ENCODE data around the gene GNB4. TPM values are rescaled to one million over a fixed set of nuclear protein-coding genes. Genes with fewer than 3 reads are reported as not detected.

GNB4 gene
- total and polyA plus RNA-seq, 12 donors = 6.6 to 48.2 (median 12.8) TPM

DNA sequence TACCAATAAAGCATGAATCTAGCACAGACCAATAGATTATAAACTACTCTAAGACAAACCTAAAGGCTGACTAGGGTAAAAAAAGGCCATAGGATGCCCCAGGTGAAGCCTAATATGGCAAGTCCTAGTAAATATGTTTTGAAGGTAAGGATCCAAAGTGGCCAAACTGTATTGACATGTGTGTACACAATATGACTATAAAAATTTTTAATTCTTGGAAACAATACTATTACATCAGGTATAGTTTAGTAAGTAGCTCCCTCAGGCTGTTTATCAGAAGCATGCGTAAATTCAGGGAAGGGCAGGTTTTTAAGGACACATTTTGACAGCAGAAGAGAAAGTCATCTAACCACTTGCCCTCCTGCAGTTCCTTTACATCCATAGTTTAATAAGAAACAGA is 18.8 kb downstream of the GNB4 start:
- WGBS, 2 donors = 80 to 84% methylated on average over 1 of the region's 1 CpG
- peak overlapping the region in 1 of 10 donors; percentile 58 for H3K27ac ChIP-seq
- no peaks in the 10 kb centered on the region for H3K27me3 ChIP-seq
- H3K4me1 ChIP-seq = peaks cover 3 to 85% (median 65%) of the 10 kb centered on the region in 9 donors
- no peak for ATAC-seq
- no peak for DNase-seq
- intact Hi-C loops (cut with DNase I) = no loop called here
- H3K9me3 ChIP-seq = no peaks in the 10 kb centered on the region
- TF ChIP-seq, protein P1, sequence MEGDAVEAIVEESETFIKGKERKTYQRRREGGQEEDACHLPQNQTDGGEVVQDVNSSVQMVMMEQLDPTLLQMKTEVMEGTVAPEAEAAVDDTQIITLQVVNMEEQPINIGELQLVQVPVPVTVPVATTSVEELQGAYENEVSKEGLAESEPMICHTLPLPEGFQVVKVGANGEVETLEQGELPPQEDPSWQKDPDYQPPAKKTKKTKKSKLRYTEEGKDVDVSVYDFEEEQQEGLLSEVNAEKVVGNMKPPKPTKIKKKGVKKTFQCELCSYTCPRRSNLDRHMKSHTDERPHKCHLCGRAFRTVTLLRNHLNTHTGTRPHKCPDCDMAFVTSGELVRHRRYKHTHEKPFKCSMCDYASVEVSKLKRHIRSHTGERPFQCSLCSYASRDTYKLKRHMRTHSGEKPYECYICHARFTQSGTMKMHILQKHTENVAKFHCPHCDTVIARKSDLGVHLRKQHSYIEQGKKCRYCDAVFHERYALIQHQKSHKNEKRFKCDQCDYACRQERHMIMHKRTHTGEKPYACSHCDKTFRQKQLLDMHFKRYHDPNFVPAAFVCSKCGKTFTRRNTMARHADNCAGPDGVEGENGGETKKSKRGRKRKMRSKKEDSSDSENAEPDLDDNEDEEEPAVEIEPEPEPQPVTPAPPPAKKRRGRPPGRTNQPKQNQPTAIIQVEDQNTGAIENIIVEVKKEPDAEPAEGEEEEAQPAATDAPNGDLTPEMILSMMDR (IDR thresholded peaks at IDR 0.05) = no peak
- H3K4me3 ChIP-seq = no peak overlapping the region
- no peaks in the 10 kb centered on the region for H3K36me3 ChIP-seq

GRCh38 chr3:179432021-179432420 is 19.2 kb downstream of the GNB4 start:
- H3K9me3 ChIP-seq = no peaks in the 10 kb centered on the region
- no peaks in the 10 kb centered on the region for H3K36me3 ChIP-seq
- ATAC-seq (peak in 5 of 8 donors; percentile 29 to 66 (median 31)), DNase-seq (no peak)
- no peak overlapping the region for H3K4me3 ChIP-seq
- H3K27me3 ChIP-seq = no peaks in the 10 kb centered on the region
- TF ChIP-seq, protein P1 (IDR thresholded peaks at IDR 0.05) = no peak
- WGBS, 2 donors = 72 to 73% methylated on average over 3 of the region's 3 CpGs
- H3K4me1 ChIP-seq = peaks cover 3 to 81% (median 62%) of the 10 kb centered on the region in 9 donors
- intact Hi-C loops (cut with DNase I) = no loop called here
- H3K27ac ChIP-seq = peak overlapping the region in 2 of 10 donors; percentile 21 to 58

GRCh38 chr3:179430277-179430870 is 20.9 kb downstream of the GNB4 start:
- 96 to 100% methylated on average over 2 of the region's 2 CpGs for WGBS, 2 donors
- no peaks in the 10 kb centered on the region for H3K9me3 ChIP-seq
- intact Hi-C loops (cut with DNase I) = no loop called here
- peaks cover 3 to 65% (median 53%) of the 10 kb centered on the region in 9 donors for H3K4me1 ChIP-seq
- H3K36me3 ChIP-seq = peaks cover 0 to 10% (median 5%) of the 10 kb centered on the region in 9 donors
- no peaks in the 10 kb centered on the region for H3K27me3 ChIP-seq
- TF ChIP-seq, protein P1 (IDR thresholded peaks at IDR 0.05) = no peak
- H3K4me3 ChIP-seq = no peak overlapping the region
- ATAC-seq (no peak), DNase-seq (no peak)
- no peak overlapping the region for H3K27ac ChIP-seq

GRCh38 chr3:179428876-179429548 is 22.3 kb downstream of the GNB4 start:
- DNase-seq (no peak), ATAC-seq (peak in 1 of 8 donors; percentile 47)
- H3K4me1 ChIP-seq = peaks cover 0 to 51% (median 47%) of the 10 kb centered on the region in 9 donors
- H3K4me3 ChIP-seq = no peak overlapping the region
- H3K9me3 ChIP-seq = no peaks in the 10 kb centered on the region
- WGBS, 2 donors = 84 to 85% methylated on average over 8 of the region's 8 CpGs
- H3K27ac ChIP-seq = no peak overlapping the region
- TF ChIP-seq, protein P1 (IDR thresholded peaks at IDR 0.05) = no peak
- H3K36me3 ChIP-seq = peaks cover 0 to 24% (median 16%) of the 10 kb centered on the region in 9 donors
- intact Hi-C loops (cut with DNase I) = loop anchor here in 1 of 10 donors (5.0 kb wide), 1 partner anchor 118 kb away; no protein-coding TSS in a partner anchor
- no peaks in the 10 kb centered on the region for H3K27me3 ChIP-seq
